ENCODE measurements around the gene SNED1. TPM values are rescaled to one million over a fixed set of nuclear protein-coding genes. Genes with fewer than 3 reads are reported as not detected.

SNED1 gene
- total RNA-seq, 1 experiment from 2014 or later = 18.3 TPM

GRCh38 chr2:241071677-241072111 lies 73.3 kb downstream of the SNED1 start:
- Histone ChIP-seq H3K9me3 (replicated peaks) (no peaks in the 10 kb centered on the region), H3K4me3 (no peak overlapping the region), H3K27me3 (replicated peaks) (no peaks in the 10 kb centered on the region), H3K36me3 (peaks cover 64% of the 10 kb centered on the region), H3K4me1 (replicated peaks) (peaks cover 36% of the 10 kb centered on the region), H3K27ac (peak overlapping the region; percentile 69)
- no peak for DNase-seq (ENCODE audit: low read depth in 1 of 2, low spot score in 2 of 2)

- no peaks in the 10 kb centered on the region for H3K27me3 ChIP-seq (replicated peaks)
- H3K9me3 ChIP-seq (replicated peaks) = no peaks in the 10 kb centered on the region
- no peak overlapping the region for H3K4me3 ChIP-seq
- peaks cover 59% of the 10 kb centered on the region for H3K36me3 ChIP-seq
- H3K27ac ChIP-seq = peak overlapping the region; percentile 69
- DNase-seq (ENCODE audit: low read depth in 1 of 2, low spot score in 2 of 2) = peak in 1 of 2 experiments; percentile 64
- peaks cover 36% of the 10 kb centered on the region for H3K4me1 ChIP-seq (replicated peaks)
Measured at GRCh38 chr2:241072151-241072550, 73.7 kb downstream of the SNED1 start.

DNA sequence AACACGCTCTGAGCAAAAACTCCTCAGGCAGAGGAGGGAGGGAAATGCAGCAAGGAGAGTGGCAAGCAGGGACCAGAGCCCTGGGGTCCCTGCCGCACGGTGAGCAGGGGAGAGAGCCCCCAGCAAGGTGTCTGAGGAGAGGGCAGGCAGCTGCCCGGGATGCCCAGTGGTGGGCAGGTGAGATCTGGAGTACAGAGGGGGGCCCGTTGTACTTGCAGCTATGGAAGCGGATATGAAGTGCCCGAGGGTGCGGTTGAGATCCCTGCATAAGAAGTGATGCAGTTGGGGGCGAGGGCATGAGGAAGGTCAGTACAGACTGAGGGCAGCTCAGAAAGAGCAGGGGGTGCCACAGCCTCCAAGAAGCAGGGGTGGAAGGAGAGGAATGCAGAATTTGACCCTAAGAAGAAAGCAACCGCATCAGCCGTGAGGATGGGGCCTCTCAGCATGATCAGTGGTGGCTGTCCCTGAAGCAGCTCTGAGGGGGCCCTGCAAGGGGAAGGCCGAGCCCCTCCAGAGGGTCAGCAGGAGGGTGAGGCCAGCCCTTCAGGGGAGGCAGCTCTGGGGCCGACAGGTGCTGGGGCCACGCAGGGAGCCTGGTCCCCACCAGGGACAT lies 74.2 kb downstream of the SNED1 start:
- Histone ChIP-seq H3K4me1 (replicated peaks) (peaks cover 36% of the 10 kb centered on the region), H3K4me3 (no peak overlapping the region), H3K36me3 (peaks cover 55% of the 10 kb centered on the region), H3K9me3 (replicated peaks) (no peaks in the 10 kb centered on the region), H3K27me3 (replicated peaks) (no peaks in the 10 kb centered on the region), H3K27ac (peak overlapping the region; percentile 69)
- no peak for DNase-seq (ENCODE audit: low read depth in 1 of 2, low spot score in 2 of 2)

- Histone ChIP-seq H3K4me3 (no peak overlapping the region), H3K36me3 (peaks cover 55% of the 10 kb centered on the region), H3K9me3 (replicated peaks) (no peaks in the 10 kb centered on the region), H3K27ac (peak overlapping the region; percentile 69), H3K27me3 (replicated peaks) (no peaks in the 10 kb centered on the region), H3K4me1 (replicated peaks) (peaks cover 36% of the 10 kb centered on the region)
- DNase-seq (ENCODE audit: low read depth in 1 of 2, low spot score in 2 of 2) = peak; percentile 93 to 97
Measured at GRCh38 chr2:241073166-241074064, 75.0 kb downstream of the SNED1 start.

GRCh38 chr2:241074065-241074818 lies 75.8 kb downstream of the SNED1 start:
- Histone ChIP-seq H3K9me3 (replicated peaks) (no peaks in the 10 kb centered on the region), H3K4me3 (no peak overlapping the region), H3K36me3 (peaks cover 49% of the 10 kb centered on the region), H3K27ac (peak overlapping the region; percentile 69), H3K4me1 (replicated peaks) (peaks cover 38% of the 10 kb centered on the region), H3K27me3 (replicated peaks) (no peaks in the 10 kb centered on the region)
- no peak for DNase-seq (ENCODE audit: low read depth in 1 of 2, low spot score in 2 of 2)

DNA sequence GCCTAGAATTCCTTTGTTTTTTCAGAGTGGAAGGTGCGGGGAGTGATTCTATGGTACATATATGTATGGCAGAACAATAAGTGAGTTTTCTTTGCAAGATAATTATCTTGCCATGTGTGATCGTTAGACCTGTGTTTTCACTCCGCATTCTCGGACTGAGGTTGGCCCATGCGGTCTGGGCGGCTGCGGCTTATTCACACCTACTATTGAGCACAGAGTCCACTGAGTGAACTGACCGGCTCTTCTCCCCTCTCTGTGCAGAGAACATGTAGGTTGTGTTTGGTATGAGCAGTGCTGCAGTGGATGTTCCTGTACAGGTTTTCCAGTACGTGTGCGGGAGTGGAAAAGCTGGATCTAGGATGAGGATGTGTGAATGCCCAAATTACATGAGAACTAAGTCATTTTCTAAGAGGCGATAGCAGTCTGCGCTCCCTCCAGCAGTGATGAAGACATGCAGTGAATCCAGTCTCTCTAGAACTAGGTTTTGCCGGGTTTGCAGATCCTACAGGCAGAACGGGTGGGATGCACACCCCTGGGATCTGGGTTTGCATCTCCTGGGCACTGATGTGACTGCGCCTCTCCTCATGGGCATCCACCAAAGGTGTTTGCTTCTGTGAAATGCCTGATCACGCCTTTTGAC lies 76.6 kb downstream of the SNED1 start:
- H3K27ac ChIP-seq = no peak overlapping the region
- no peak for DNase-seq (ENCODE audit: low read depth in 1 of 2, low spot score in 2 of 2)
- peaks cover 38% of the 10 kb centered on the region for H3K4me1 ChIP-seq (replicated peaks)
- no peaks in the 10 kb centered on the region for H3K27me3 ChIP-seq (replicated peaks)
- H3K36me3 ChIP-seq = peaks cover 45% of the 10 kb centered on the region
- H3K4me3 ChIP-seq = no peak overlapping the region
- no peaks in the 10 kb centered on the region for H3K9me3 ChIP-seq (replicated peaks)

GRCh38 chr2:241080405-241081189 lies 82.2 kb downstream of the SNED1 start:
- no peaks in the 10 kb centered on the region for H3K27me3 ChIP-seq (replicated peaks)
- H3K4me3 ChIP-seq = no peak overlapping the region
- no peak for DNase-seq (ENCODE audit: low read depth in 1 of 2, low spot score in 2 of 2)
- no peaks in the 10 kb centered on the region for H3K9me3 ChIP-seq (replicated peaks)
- peaks cover 11% of the 10 kb centered on the region for H3K36me3 ChIP-seq
- H3K27ac ChIP-seq = no peak overlapping the region
- H3K4me1 ChIP-seq (replicated peaks) = 0 out of 2 replicates have a peak, but pooled peaks cover 3% of the 10 kb centered on the region

DNA sequence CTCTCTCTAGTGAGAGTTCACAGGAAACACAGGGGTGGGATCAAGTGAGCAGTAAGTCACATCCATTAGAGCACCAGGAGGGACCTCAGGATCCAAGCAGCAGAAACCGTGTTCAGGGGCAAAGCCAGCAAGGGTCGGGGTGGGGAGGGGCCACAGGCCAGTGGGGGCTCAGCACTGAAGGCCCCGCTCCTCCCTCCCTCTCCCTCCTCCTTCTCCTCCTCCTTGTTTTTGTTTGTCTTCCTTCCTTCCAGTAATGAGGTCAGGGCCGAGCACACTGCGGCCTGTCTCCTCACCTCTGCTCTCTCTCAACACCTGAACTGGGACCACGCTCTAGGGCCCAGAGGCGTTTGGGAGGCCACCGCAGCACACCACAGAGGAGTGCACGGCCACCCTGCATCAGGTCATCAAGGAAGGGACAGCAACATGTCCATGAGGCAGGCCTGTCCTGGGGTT lies 82.8 kb downstream of the SNED1 start:
- no peaks in the 10 kb centered on the region for H3K9me3 ChIP-seq (replicated peaks)
- H3K27me3 ChIP-seq (replicated peaks) = no peaks in the 10 kb centered on the region
- H3K36me3 ChIP-seq = peaks cover 9% of the 10 kb centered on the region
- 0 out of 2 replicates have a peak, but pooled peaks cover 3% of the 10 kb centered on the region for H3K4me1 ChIP-seq (replicated peaks)
- H3K4me3 ChIP-seq = no peak overlapping the region
- no peak overlapping the region for H3K27ac ChIP-seq
- no peak for DNase-seq (ENCODE audit: low read depth in 1 of 2, low spot score in 2 of 2)

- Histone ChIP-seq H3K4me1 (replicated peaks) (0 out of 2 replicates have a peak, but pooled peaks cover 3% of the 10 kb centered on the region), H3K27me3 (replicated peaks) (no peaks in the 10 kb centered on the region), H3K36me3 (peaks cover 15% of the 10 kb centered on the region), H3K27ac (no peak overlapping the region), H3K9me3 (replicated peaks) (no peaks in the 10 kb centered on the region; the same call in 1 of the 2 replicates), H3K4me3 (no peak overlapping the region)
- no peak for DNase-seq (ENCODE audit: low read depth in 1 of 2, low spot score in 2 of 2)
Measured at GRCh38 chr2:241081643-241082340, 83.4 kb downstream of the SNED1 start.

GRCh38 chr2:241082341-241083090 lies 84.1 kb downstream of the SNED1 start:
- Histone ChIP-seq H3K36me3 (peaks cover 22% of the 10 kb centered on the region), H3K4me3 (no peak overlapping the region), H3K27me3 (replicated peaks) (no peaks in the 10 kb centered on the region), H3K27ac (no peak overlapping the region), H3K4me1 (replicated peaks) (0 out of 2 replicates have a peak, but pooled peaks cover 3% of the 10 kb centered on the region), H3K9me3 (replicated peaks) (no peaks in the 10 kb centered on the region; the same call in 1 of the 2 replicates)
- DNase-seq (ENCODE audit: low read depth in 1 of 2, low spot score in 2 of 2) = no peak

DNA sequence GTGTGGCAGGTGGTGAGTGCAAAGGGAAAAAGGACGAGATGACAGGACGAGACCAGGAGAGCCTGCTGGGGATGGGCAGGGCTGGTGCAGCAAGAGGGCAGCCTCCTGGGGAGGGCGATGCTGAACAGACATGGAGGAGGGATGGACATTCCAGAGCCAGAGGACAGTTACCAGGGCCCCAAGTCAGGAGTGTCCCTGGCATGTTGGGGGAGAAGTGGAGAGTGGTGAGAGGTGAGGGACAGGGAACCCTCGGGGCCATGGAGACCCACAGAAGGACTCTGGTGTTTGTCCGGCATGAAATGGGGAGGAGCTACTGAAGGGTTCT lies 84.6 kb downstream of the SNED1 start:
- no peak overlapping the region for H3K27ac ChIP-seq
- H3K4me3 ChIP-seq = no peak overlapping the region
- H3K36me3 ChIP-seq = peaks cover 28% of the 10 kb centered on the region
- H3K4me1 ChIP-seq (replicated peaks) = 0 out of 2 replicates have a peak, but pooled peaks cover 3% of the 10 kb centered on the region
- DNase-seq (ENCODE audit: low read depth in 1 of 2, low spot score in 2 of 2) = no peak
- H3K27me3 ChIP-seq (replicated peaks) = no peaks in the 10 kb centered on the region
- H3K9me3 ChIP-seq (replicated peaks) = no peaks in the 10 kb centered on the region; the same call in 1 of the 2 replicates
